Measurements from ENCODE around the gene KLRC2. TPM values are rescaled to one million over a fixed set of nuclear protein-coding genes. Genes with fewer than 3 reads are reported as not detected.
"Not testable (repeated sequence)": the region's sequence is repeated elsewhere in the genome, so short reads cannot be mapped to it uniquely, and the experiment has no call there.

Gene KLRC2
- total RNA-seq, 1 experiment from 2014 or later = not detected

DNA sequence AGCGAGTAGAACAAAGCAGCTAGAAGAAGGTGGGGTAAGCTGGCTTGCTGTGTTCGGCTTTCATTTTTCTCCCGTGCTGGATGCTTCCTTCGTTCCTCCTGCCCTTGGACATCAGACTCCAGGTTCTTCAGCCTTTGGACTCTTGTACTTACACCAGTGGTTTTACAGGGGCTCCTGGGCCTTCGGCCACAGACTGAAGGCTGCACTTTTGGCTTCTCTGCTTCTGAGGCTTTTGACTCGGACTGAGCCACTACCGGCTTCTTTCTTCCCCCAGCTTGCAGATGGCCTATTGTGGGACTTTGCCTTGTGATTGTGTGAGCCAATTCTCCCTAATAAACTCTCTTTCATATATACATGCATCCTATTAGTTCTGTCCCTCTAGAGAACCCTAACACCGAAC lies 9.9 kb downstream of the KLRC2 start:
- DNase-seq; CTCF ChIA-PET; H3K27ac ChIP-seq (ENCODE audit: low read length); H3K4me2 ChIP-seq (ENCODE audit: low read length); BruUV-seq (replicated peaks); H3K9me3 ChIP-seq (ENCODE audit: low read length); H4K20me1 ChIP-seq (ENCODE audit: low read length); intact Hi-C loops (cut with micrococcal nuclease); H3K36me3 ChIP-seq (ENCODE audit: low read depth, low read length); H3K9ac ChIP-seq (ENCODE audit: low read length); H3K79me2 ChIP-seq (ENCODE audit: low read length); H3K27me3 ChIP-seq (ENCODE audit: low read length); H3F3A ChIP-seq (ENCODE audit: low read length, unreplicated experiment); ATAC-seq; H3K4me3 ChIP-seq (ENCODE audit: low read length); H3K9me2 ChIP-seq (replicated peaks; ENCODE audit: low read length); POLR2A ChIA-PET (ENCODE audit: unreplicated experiment); H3K4me1 ChIP-seq (ENCODE audit: insufficient read depth, low read length); H2AFZ ChIP-seq (ENCODE audit: low read length): not testable (repeated sequence)

DNA sequence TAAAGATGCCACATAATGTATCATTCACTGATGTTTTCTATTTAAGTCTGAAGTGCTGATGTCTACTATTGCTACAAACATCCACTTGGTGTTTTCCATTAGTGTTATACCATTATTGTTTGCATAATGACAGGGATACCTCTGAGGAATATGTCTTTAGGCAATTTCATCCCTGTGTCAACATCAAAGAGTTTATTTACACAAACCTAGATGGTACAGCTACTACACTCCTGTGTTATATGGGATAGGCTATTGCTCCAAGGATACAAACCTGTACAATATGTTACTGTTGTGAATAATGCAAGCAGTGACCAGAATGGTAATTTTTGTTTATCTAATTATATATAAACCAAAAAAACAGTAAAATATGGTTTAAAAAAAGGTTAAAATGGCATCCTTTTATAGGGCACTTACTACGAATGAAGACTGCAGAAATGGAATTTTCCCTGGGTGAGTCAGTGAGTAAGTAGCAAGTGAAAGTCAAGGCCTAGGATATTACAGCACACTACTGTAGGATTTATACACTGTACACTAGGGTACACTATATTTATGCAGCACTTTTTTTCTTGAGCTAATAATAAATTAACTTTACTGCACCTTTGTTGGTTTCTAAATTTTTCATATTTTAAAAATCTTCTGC lies 11.4 kb downstream of the KLRC2 start:
- intact Hi-C loops (cut with micrococcal nuclease); H3K36me3 ChIP-seq (ENCODE audit: low read depth, low read length); H2AFZ ChIP-seq (ENCODE audit: low read length); H3K4me2 ChIP-seq (ENCODE audit: low read length); H3K27me3 ChIP-seq (ENCODE audit: low read length); H3K27ac ChIP-seq (ENCODE audit: low read length); H3K9ac ChIP-seq (ENCODE audit: low read length); H3K4me3 ChIP-seq (ENCODE audit: low read length); BruUV-seq (replicated peaks); H3K4me1 ChIP-seq (ENCODE audit: insufficient read depth, low read length); CTCF ChIA-PET; H3K79me2 ChIP-seq (ENCODE audit: low read length); H4K20me1 ChIP-seq (ENCODE audit: low read length); H3F3A ChIP-seq (ENCODE audit: low read length, unreplicated experiment); H3K9me2 ChIP-seq (replicated peaks; ENCODE audit: low read length); H3K9me3 ChIP-seq (ENCODE audit: low read length); POLR2A ChIA-PET (ENCODE audit: unreplicated experiment): not testable (repeated sequence)
- DNase-seq = peak; percentile 26
- ATAC-seq = peak; percentile 86

DNA sequence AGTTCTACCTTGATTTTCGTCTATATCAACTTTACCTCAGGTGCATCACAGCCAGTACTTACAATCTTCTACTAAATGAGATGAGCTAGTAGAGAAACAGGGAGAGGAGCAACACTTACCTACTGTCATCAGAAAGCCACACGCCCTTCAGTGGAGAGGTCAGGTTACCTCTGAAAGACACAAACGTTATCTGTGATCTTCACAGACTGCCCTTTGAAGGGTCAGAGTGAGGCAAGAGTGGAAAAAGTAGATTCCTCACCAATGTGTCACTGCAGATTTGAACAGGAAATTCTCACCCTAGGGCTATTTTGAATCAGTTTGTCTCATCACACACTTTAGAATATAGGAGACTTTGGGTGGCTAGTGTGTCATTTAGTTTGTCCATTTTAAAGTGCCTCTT lies 13.7 kb downstream of the KLRC2 start:
- POLR2A ChIA-PET (ENCODE audit: unreplicated experiment); H3K4me2 ChIP-seq (ENCODE audit: low read length); H3K9ac ChIP-seq (ENCODE audit: low read length); H2AFZ ChIP-seq (ENCODE audit: low read length); BruUV-seq (replicated peaks); H3K4me3 ChIP-seq (ENCODE audit: low read length); H3K79me2 ChIP-seq (ENCODE audit: low read length); H3K4me1 ChIP-seq (ENCODE audit: insufficient read depth, low read length); intact Hi-C loops (cut with micrococcal nuclease); H3K9me2 ChIP-seq (replicated peaks; ENCODE audit: low read length); DNase-seq; H3K9me3 ChIP-seq (ENCODE audit: low read length); H3K27ac ChIP-seq (ENCODE audit: low read length); H4K20me1 ChIP-seq (ENCODE audit: low read length); H3K27me3 ChIP-seq (ENCODE audit: low read length); H3F3A ChIP-seq (ENCODE audit: low read length, unreplicated experiment); H3K36me3 ChIP-seq (ENCODE audit: low read depth, low read length); CTCF ChIA-PET: not testable (repeated sequence)
- ATAC-seq = peak; percentile 50

DNA sequence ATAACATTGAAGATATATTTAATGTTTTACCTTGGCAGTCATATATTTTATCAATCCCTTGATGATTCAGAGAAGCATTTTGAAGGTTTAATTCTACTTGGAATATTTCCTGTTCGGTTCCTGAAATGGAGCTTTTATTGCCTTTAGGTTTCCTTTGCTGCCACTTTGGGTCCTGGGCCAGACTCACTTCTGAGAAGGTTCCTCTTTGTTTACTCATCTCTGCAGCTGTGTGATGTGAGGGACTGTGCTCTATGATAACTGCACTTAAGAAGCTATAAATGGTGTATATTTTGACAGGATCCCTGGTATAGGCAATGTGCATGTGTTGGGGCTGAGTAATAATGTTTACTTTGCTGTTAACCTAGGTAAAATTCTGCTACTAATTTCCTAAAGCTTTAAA lies 15.5 kb downstream of the KLRC2 start, which contains the start of gene KLRC3:
Gene KLRC3, minus strand, starts transcription at position 262 of the 400 bp plus-strand sequence. Its CDS starts 45 bp downstream, at position 217.
- H3K4me1 ChIP-seq (ENCODE audit: insufficient read depth, low read length); H3K79me2 ChIP-seq (ENCODE audit: low read length); H3K36me3 ChIP-seq (ENCODE audit: low read depth, low read length); H4K20me1 ChIP-seq (ENCODE audit: low read length); H3K4me2 ChIP-seq (ENCODE audit: low read length); H3F3A ChIP-seq (ENCODE audit: low read length, unreplicated experiment); H2AFZ ChIP-seq (ENCODE audit: low read length); intact Hi-C loops (cut with micrococcal nuclease); BruUV-seq (replicated peaks); CTCF ChIA-PET; H3K27ac ChIP-seq (ENCODE audit: low read length); H3K9me3 ChIP-seq (ENCODE audit: low read length); H3K27me3 ChIP-seq (ENCODE audit: low read length); H3K9me2 ChIP-seq (replicated peaks; ENCODE audit: low read length); H3K4me3 ChIP-seq (ENCODE audit: low read length); H3K9ac ChIP-seq (ENCODE audit: low read length): not testable (repeated sequence)
- POLR2A ChIA-PET (ENCODE audit: unreplicated experiment) = interaction anchor here (0.6 kb wide), 1 partner anchor 23 kb away, joined by 5 read pairs; no protein-coding TSS in a partner anchor
- peak; percentile 62 for DNase-seq
- peak; percentile 71 for ATAC-seq

DNA sequence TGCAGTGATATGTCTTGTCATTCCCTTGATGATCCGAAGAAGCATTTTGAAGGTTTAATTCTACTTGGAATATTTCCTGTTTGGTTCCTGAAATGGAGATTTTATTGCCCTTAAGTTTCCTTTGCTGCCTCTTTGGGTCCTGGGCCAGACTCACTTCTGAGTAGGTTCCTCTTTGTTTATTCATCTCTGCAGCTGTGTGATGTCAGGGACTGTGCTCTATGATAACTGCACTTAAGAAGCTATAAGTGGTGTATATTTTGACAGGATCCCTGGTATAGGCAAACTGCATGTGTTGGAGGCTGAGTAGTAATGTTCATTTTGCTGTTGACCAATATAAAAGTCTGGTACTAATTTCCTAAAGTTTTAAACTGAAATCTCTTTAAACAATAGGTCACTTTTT lies 26.4 kb downstream of the KLRC2 start, which contains the start of gene KLRC4:
Gene KLRC4, minus strand, starts transcription at position 366 of the 400 bp plus-strand sequence. Its CDS starts 182 bp downstream, at position 184.
- Histone ChIP-seq H3K36me3 (ENCODE audit: low read depth, low read length) (no peaks in the 10 kb centered on the region), H3K79me2 (ENCODE audit: low read length) (no peaks in the 10 kb centered on the region), H3K4me1 (ENCODE audit: insufficient read depth, low read length) (peaks cover 3% of the 10 kb centered on the region; the same call in 1 of the 2 replicates), H2AFZ (ENCODE audit: low read length) (no peak within 1 kb of the TSS), H3K9ac (ENCODE audit: low read length) (no peak within 1 kb of the TSS), H3F3A (ENCODE audit: low read length, unreplicated experiment) (no peaks in the 10 kb centered on the region), H3K4me2 (ENCODE audit: low read length) (no peak within 1 kb of the TSS), H3K9me2 (replicated peaks; ENCODE audit: low read length) (no peaks in the 10 kb centered on the region), H3K4me3 (ENCODE audit: low read length) (no peak within 1 kb of the TSS), H3K9me3 (ENCODE audit: low read length) (no peaks in the 10 kb centered on the region), H3K27me3 (ENCODE audit: low read length) (no peaks in the 10 kb centered on the region), H3K27ac (ENCODE audit: low read length) (no peak within 1 kb of the TSS), H4K20me1 (ENCODE audit: low read length) (no peaks in the 10 kb centered on the region)
- ATAC-seq (peak; percentile 33), DNase-seq (no peak)
- no peak for TF ChIP-seq EZH2 (IDR thresholded peaks at IDR 0.05; ENCODE audit: low read length, unreplicated experiment)
- TF ChIP-seq, protein P1, sequence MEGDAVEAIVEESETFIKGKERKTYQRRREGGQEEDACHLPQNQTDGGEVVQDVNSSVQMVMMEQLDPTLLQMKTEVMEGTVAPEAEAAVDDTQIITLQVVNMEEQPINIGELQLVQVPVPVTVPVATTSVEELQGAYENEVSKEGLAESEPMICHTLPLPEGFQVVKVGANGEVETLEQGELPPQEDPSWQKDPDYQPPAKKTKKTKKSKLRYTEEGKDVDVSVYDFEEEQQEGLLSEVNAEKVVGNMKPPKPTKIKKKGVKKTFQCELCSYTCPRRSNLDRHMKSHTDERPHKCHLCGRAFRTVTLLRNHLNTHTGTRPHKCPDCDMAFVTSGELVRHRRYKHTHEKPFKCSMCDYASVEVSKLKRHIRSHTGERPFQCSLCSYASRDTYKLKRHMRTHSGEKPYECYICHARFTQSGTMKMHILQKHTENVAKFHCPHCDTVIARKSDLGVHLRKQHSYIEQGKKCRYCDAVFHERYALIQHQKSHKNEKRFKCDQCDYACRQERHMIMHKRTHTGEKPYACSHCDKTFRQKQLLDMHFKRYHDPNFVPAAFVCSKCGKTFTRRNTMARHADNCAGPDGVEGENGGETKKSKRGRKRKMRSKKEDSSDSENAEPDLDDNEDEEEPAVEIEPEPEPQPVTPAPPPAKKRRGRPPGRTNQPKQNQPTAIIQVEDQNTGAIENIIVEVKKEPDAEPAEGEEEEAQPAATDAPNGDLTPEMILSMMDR (conservative IDR thresholded peaks at IDR 0.05; ENCODE audit: low read depth, low read length) = no peak
- no peak for TF ChIP-seq EZH2phosphoT487 (IDR thresholded peaks at IDR 0.05; ENCODE audit: borderline replicate concordance, low read length)
- ChIA-PET POLR2A (ENCODE audit: unreplicated experiment) (no interaction called here), CTCF (no interaction called here)
- intact Hi-C loops (cut with micrococcal nuclease) = no loop called here
- no TSS peak for BruUV-seq (replicated peaks)
